ENCODE measurements around the gene TMEM132A.
"Not testable (repeated sequence)": the region's sequence is repeated elsewhere in the genome, so short reads cannot be mapped to it uniquely, and the experiment has no call there.

TMEM132A gene

DNA sequence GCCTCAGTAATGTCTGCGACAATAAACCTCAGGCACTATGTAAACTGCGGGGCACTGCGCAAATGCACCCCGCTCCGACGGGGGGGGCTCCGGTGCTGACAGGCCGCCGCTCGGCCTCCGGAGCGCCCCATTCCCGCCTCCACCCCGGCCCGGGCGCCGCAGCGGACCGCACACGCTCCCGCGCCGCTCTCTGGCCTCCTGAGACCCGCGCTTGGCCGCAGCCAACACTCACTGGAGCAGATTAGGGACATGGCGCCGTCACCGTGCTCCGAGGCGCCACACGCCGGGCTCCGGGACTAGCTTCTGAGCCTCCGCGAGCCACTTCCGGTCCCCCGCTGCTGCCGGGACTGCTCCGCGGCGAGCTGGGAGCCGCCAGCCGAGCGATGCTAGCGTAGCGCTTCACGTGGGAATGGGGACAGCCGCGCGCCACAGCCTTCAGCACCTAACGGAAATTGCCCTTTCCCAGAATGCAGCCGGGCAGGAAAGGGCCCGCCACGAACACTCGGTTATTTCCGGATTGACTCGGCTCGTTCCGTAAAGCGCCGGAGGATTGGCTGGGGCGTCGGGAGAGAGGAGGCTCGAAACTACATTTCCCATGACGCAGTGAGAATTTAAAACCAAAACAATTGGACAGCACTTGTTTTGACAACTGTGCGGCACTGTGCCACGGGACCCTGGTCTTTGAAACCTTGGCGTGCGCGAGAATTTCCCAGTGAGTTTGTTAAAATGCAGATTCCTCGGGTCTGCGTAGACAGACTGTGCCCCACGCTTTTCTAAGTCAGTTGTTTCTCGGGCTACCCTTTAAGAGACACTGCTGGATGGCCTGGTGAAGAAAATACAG is 17.9 kb upstream of the TMEM132A start, which contains the start of gene PRPF19:
Gene PRPF19 (minus strand): TSS at position 454 of the 841 bp plus-strand sequence. CDS start 203 bp downstream, at position 251.
- H3K27ac ChIP-seq: peak within 1 kb of the TSS; percentile 99
- TF ChIP-seq, protein P1, sequence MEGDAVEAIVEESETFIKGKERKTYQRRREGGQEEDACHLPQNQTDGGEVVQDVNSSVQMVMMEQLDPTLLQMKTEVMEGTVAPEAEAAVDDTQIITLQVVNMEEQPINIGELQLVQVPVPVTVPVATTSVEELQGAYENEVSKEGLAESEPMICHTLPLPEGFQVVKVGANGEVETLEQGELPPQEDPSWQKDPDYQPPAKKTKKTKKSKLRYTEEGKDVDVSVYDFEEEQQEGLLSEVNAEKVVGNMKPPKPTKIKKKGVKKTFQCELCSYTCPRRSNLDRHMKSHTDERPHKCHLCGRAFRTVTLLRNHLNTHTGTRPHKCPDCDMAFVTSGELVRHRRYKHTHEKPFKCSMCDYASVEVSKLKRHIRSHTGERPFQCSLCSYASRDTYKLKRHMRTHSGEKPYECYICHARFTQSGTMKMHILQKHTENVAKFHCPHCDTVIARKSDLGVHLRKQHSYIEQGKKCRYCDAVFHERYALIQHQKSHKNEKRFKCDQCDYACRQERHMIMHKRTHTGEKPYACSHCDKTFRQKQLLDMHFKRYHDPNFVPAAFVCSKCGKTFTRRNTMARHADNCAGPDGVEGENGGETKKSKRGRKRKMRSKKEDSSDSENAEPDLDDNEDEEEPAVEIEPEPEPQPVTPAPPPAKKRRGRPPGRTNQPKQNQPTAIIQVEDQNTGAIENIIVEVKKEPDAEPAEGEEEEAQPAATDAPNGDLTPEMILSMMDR (conservative IDR thresholded peaks at IDR 0.05): no peak
- peak; percentile 73 for TF ChIP-seq ZFX (IDR thresholded peaks at IDR 0.05)

DNA sequence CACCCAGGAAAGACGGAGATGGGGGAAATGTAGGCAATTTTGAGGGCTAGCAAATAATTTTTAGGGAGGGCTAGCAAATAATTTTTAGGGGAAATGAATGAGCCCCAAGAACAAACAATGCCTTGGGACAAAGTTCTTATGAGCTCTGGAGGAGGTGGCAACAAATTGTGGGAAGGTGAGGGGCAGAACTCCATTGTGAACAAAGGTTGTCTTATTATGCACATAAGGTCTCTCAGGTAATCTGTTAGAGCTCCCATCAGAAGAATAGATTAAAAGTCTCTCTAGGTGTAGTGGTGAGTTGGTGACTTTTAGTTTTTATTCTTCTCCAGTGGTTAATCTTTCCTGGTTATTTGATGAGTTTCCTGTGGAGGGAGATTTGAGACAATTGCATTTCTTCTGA is 15.5 kb upstream of the TMEM132A start:
- no peak overlapping the region for H3K27ac ChIP-seq
- TF ChIP-seq, protein P1 (conservative IDR thresholded peaks at IDR 0.05): no peak
- TF ChIP-seq ZFX (IDR thresholded peaks at IDR 0.05): no peak

DNA sequence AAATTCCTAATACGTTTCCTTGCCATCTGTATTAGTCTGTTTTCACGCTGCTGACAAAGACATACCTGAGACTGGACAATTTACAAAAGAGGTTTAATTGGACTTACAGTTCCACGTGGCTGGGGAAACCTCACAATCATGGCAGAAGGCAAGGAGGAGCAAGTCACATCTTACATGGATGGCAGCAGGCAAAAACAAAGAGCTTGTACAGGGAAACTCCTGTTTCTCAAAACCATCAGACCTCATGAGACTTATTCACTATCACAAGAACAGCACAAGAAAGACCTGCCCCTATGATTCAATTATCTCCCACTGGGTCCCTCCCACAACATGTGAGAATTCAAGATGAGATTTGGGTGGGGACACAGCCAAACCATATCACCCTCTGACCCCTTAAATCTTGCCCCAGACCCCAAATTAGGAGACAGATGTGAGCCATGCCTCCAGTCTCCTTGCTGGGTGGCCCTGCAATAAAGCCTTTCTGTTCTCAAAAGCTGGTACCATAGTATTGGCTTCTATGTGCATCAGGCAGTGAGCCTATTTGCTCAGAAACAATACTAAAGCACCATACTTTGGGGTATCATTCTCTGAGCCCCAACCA is 14.5 kb upstream of the TMEM132A start:
- H3K27ac ChIP-seq: not testable (repeated sequence)

DNA sequence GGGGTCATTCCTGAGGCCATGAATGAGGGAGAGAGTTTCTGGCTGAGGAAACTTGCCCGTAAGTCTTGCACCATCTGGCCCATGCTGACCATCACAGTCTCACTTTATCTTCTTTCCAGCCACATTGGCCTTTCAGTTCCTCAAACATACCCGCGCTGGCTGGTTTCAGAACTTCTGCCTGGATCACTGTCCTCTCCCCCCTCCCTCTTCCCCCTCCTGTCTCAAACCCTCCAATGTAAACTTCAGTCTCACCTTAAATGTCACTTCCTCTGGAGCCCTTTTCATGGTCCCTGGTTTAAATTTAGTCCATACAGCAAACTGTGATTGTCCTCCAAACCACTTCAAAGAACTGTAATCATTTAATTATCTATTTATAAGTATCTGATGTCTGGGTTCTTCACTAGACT is 14.0 kb upstream of the TMEM132A start:
- TF ChIP-seq, protein P1 (conservative IDR thresholded peaks at IDR 0.05): no peak
- TF ChIP-seq ZFX (IDR thresholded peaks at IDR 0.05): no peak
- H3K27ac ChIP-seq: no peak overlapping the region

DNA sequence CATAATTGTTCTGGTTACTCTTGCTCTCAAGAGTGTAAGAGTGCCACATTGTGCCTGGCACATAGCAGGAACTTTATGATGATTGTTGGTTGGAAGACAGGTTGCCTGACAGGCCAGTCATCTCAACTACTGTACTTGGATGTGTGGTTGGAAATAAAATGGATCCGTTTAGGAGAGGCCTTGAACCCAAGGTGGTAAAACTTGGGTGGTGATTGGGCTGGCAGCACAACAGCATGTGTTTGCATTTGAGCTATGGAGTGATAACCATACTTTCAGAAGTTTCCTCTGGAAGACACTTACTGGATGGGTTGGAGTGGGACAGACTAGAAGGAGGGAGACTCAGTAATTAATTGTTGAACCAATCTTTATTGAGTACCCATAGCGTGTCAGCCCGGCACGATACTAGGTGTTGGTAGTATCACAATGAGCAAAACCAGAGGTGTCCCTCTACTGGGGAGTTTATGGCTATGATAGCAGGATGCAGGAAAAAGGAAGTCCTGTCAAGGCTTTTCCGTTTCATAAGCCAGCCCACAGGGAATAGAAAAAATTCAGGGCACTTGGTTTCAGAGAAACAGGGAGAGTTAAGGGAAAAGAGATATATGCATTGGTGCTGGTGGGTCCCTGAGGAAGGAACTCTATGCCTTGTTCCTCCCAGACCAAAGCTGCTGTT is 13.4 kb upstream of the TMEM132A start:
- no peak for TF ChIP-seq ZFX (IDR thresholded peaks at IDR 0.05)
- TF ChIP-seq, protein P1 (conservative IDR thresholded peaks at IDR 0.05): no peak
- H3K27ac ChIP-seq: no peak overlapping the region

DNA sequence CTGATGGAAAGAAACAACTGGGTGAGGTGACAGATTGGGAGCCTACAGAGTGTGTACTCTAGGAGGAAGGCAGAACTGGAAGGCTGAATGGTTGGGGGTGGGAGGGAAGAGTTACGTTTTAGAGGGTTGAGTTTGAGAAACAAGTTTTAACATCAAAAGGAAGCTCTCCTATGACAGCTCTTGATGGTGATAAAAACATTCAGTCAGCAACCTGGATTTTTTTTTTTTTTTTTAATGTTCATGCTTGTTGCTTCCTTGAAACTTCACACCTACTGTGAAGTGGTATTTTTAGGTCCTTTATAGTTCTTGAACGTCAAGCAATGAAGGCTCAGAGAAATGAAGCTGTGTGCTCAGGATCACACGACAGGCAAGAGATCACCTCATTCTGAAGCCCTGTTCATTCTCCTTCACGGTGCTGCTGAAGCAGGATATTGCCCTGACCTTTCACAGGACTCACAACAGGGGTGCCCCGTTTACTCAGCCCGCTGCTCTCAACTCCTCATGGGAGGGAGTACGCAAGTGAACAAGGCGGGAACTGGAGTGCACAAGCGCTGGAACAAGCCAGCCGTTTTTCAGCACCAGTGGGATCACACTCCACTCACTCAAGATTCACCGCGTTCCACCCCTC is 11.9 kb upstream of the TMEM132A start:
- TF ChIP-seq, protein P1 (conservative IDR thresholded peaks at IDR 0.05): no peak
- TF ChIP-seq ZFX (IDR thresholded peaks at IDR 0.05): no peak
- peak overlapping the region; percentile 90 for H3K27ac ChIP-seq

DNA sequence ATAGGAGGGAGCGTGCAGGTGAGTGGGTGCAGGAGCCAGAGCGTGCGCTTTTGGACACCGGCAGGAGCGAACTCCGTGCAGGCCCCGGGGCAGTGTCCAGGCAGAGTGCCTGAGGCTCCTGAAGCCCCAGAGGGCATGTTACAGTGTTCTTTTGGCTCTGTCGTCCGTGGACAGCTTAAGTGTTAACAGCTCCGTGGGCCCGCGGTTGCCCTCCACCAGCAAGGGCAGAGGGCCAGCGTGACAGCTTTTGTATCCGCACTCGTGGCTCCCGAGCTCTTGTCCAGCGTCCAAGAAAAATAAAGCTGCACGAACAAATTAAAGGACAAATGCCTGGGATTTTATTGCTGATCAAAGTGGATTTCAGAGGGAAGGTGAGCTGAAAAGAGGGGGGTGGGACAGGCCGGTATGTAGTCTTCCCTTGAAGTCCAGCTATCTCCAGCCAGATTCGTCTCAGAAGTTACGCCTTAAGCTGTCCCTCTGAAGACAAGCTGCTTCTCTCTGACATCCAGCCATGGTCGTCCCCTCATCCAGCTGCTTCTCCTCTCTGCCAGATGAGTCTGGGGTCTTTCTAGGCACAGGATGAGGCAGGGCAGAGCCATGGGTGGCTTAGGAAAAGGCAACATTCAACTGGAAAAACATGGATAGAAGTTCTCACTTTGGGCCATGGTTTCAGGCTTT is 11.3 kb upstream of the TMEM132A start:
- H3K27ac ChIP-seq: peak overlapping the region; percentile 90
- TF ChIP-seq, protein P1 (conservative IDR thresholded peaks at IDR 0.05): no peak
- no peak for TF ChIP-seq ZFX (IDR thresholded peaks at IDR 0.05)
